Measurements from ENCODE around the gene GNG4.
"Not testable (repeated sequence)": the region's sequence is repeated elsewhere in the genome, so short reads cannot be mapped to it uniquely, and the experiment has no call there.

Gene GNG4

GRCh38 chr1:235582130-235582529 is 67.5 kb downstream of the GNG4 start:
- H3K9ac ChIP-seq (ENCODE audit: low read length in 2 of 2): no peak overlapping the region
- no peaks in the 10 kb centered on the region for H3K4me1 ChIP-seq (ENCODE audit: control insufficient read depth, insufficient read depth, low read length)
- H3K9me3 ChIP-seq (ENCODE audit: control insufficient read depth in 2 of 2, low read length in 2 of 2): no peaks in the 10 kb centered on the region
- no peak overlapping the region for H3K4me3 ChIP-seq (ENCODE audit: low read length in 2 of 2)
- no peak overlapping the region for H3K27ac ChIP-seq (ENCODE audit: low read length)
- peaks cover 0 to 2% of the 10 kb centered on the region in 2 donors for H3K27me3 ChIP-seq (ENCODE audit: control insufficient read depth in 1 of 2, insufficient read depth in 2 of 2, low read length in 2 of 2)
- no peaks in the 10 kb centered on the region for H3K36me3 ChIP-seq (ENCODE audit: control insufficient read depth in 2 of 2, insufficient read depth in 2 of 2, low read length in 2 of 2)

- Histone ChIP-seq H3K27me3 (ENCODE audit: control insufficient read depth in 1 of 2, insufficient read depth in 2 of 2, low read length in 2 of 2) (no peaks in the 10 kb centered on the region), H3K9ac (ENCODE audit: low read length in 2 of 2) (no peak overlapping the region), H3K4me3 (ENCODE audit: low read length in 2 of 2) (no peak overlapping the region), H3K9me3 (ENCODE audit: control insufficient read depth in 2 of 2, low read length in 2 of 2) (no peaks in the 10 kb centered on the region), H3K4me1 (ENCODE audit: control insufficient read depth, insufficient read depth, low read length) (no peaks in the 10 kb centered on the region), H3K36me3 (ENCODE audit: control insufficient read depth in 2 of 2, insufficient read depth in 2 of 2, low read length in 2 of 2) (no peaks in the 10 kb centered on the region), H3K27ac (ENCODE audit: low read length) (no peak overlapping the region)
Measured at GRCh38 chr1:235579891-235580290, 69.7 kb downstream of the GNG4 start.

GRCh38 chr1:235575597-235575996 is 74.0 kb downstream of the GNG4 start:
- Histone ChIP-seq H3K9ac (ENCODE audit: low read length in 2 of 2) (no peak overlapping the region), H3K27me3 (ENCODE audit: control insufficient read depth in 1 of 2, insufficient read depth in 2 of 2, low read length in 2 of 2) (no peaks in the 10 kb centered on the region), H3K4me1 (ENCODE audit: control insufficient read depth, insufficient read depth, low read length) (no peaks in the 10 kb centered on the region), H3K9me3 (ENCODE audit: control insufficient read depth in 2 of 2, low read length in 2 of 2) (no peaks in the 10 kb centered on the region), H3K36me3 (ENCODE audit: control insufficient read depth in 2 of 2, insufficient read depth in 2 of 2, low read length in 2 of 2) (no peaks in the 10 kb centered on the region), H3K27ac (ENCODE audit: low read length) (no peak overlapping the region), H3K4me3 (ENCODE audit: low read length in 2 of 2) (no peak overlapping the region)

DNA sequence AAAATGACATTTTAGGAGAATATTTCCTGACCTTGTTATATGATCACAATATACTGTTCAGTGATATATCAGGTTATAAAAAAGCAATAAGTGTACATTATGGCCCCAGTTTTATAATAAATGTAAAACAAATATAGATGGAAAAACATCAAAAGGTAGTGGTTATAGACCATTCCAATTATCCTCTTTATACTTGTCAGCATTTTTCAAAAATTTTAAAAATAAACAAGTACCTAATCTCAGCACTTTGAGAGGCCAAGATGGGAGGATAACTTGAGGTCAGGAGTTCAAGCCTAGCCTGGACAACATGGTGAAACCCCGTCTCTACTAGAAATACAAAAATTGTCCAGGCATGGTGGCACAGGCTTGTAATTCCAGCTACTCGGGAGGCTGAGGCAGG is 75.7 kb downstream of the GNG4 start:
- Histone ChIP-seq H3K36me3 (ENCODE audit: control insufficient read depth in 2 of 2, insufficient read depth in 2 of 2, low read length in 2 of 2) (no peaks in the 10 kb centered on the region), H3K9ac (ENCODE audit: low read length in 2 of 2) (no peak overlapping the region), H3K4me3 (ENCODE audit: low read length in 2 of 2) (no peak overlapping the region), H3K9me3 (ENCODE audit: control insufficient read depth in 2 of 2, low read length in 2 of 2) (no peaks in the 10 kb centered on the region), H3K4me1 (ENCODE audit: control insufficient read depth, insufficient read depth, low read length) (no peaks in the 10 kb centered on the region), H3K27me3 (ENCODE audit: control insufficient read depth in 1 of 2, insufficient read depth in 2 of 2, low read length in 2 of 2) (no peaks in the 10 kb centered on the region), H3K27ac (ENCODE audit: low read length) (no peak overlapping the region)

DNA sequence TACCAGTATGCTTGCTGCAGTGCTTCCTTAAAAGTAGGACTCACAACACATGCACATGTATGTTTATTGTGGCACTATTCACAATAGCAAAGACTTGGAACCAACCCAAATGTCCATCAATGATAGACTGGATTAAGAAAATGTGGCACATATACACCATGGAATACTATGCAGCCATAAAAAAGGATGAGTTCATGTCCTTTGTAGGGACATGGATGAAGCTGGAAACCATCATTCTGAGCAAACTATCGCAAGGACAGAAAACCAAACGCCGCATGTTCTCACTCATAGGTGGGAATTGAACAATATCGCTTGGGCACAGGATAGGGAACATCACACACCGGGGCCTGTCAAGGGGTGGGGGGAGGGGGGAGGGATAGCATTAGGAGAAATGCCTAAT is 76.6 kb downstream of the GNG4 start:
- not testable (repeated sequence) for H3K4me3 ChIP-seq (ENCODE audit: low read length in 2 of 2); H3K9ac ChIP-seq (ENCODE audit: low read length in 2 of 2); H3K4me1 ChIP-seq (ENCODE audit: control insufficient read depth, insufficient read depth, low read length); H3K9me3 ChIP-seq (ENCODE audit: control insufficient read depth in 2 of 2, low read length in 2 of 2); H3K27me3 ChIP-seq (ENCODE audit: control insufficient read depth in 1 of 2, insufficient read depth in 2 of 2, low read length in 2 of 2); H3K36me3 ChIP-seq (ENCODE audit: control insufficient read depth in 2 of 2, insufficient read depth in 2 of 2, low read length in 2 of 2); H3K27ac ChIP-seq (ENCODE audit: low read length)

DNA sequence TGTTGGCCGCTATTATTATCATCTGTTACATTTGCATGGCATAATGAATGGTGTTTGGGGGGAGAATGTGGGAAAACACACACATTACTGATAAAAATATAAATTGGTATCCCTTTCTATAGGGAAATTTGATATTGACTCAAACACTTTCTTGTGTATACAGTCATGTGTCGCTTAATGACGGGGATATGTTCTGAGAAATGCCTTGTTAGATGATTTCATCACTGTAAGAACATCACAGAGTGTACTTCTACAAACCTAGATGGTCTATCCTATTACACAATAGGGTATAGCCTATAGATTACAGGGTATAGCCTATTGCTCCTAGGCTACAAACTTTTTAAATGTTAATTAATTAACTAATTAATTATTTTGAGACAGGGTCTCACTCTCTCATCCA is 78.1 kb downstream of the GNG4 start:
- Histone ChIP-seq H3K27ac (ENCODE audit: low read length) (no peak overlapping the region), H3K27me3 (ENCODE audit: control insufficient read depth in 1 of 2, insufficient read depth in 2 of 2, low read length in 2 of 2) (no peaks in the 10 kb centered on the region), H3K36me3 (ENCODE audit: control insufficient read depth in 2 of 2, insufficient read depth in 2 of 2, low read length in 2 of 2) (no peaks in the 10 kb centered on the region)

GRCh38 chr1:235567812-235568503 is 81.6 kb downstream of the GNG4 start:
- Histone ChIP-seq H3K27me3 (ENCODE audit: control insufficient read depth in 1 of 2, insufficient read depth in 2 of 2, low read length in 2 of 2) (no peaks in the 10 kb centered on the region), H3K4me3 (ENCODE audit: low read length in 2 of 2) (no peak overlapping the region), H3K4me1 (ENCODE audit: control insufficient read depth, insufficient read depth, low read length) (no peaks in the 10 kb centered on the region), H3K27ac (ENCODE audit: low read length) (no peak overlapping the region), H3K9ac (ENCODE audit: low read length in 2 of 2) (no peak overlapping the region), H3K36me3 (ENCODE audit: control insufficient read depth in 2 of 2, insufficient read depth in 2 of 2, low read length in 2 of 2) (no peaks in the 10 kb centered on the region), H3K9me3 (ENCODE audit: control insufficient read depth in 2 of 2, low read length in 2 of 2) (peaks cover 0 to 2% of the 10 kb centered on the region in 2 donors)

More for the DNA sequence above, 78.1 kb downstream of the GNG4 start:
- Histone ChIP-seq H3K4me3 (ENCODE audit: low read length in 2 of 2) (no peak overlapping the region), H3K9ac (ENCODE audit: low read length in 2 of 2) (no peak overlapping the region), H3K4me1 (ENCODE audit: control insufficient read depth, insufficient read depth, low read length) (no peaks in the 10 kb centered on the region), H3K9me3 (ENCODE audit: control insufficient read depth in 2 of 2, low read length in 2 of 2) (no peaks in the 10 kb centered on the region)

DNA sequence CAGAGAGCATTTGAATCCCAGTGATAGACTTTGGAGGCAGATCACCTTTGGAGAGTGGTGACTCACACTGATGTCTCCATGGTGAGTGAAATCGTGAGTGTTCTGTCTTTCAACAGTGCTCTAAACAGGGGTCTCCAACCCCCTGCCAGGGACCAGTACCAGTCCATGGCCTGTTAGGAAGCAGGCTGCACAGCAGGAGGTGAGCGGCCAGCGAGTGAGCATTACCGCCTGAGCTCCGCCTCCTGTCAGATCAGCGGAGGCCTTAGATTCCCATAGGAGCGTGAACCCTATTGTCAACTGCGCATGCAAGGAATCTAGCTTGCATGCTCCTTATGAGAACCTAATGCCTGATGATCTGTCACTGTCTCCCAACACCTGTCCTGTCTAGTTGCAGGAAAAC is 83.5 kb downstream of the GNG4 start:
- Histone ChIP-seq H3K9me3 (ENCODE audit: control insufficient read depth in 2 of 2, low read length in 2 of 2) (peaks cover 0 to 2% of the 10 kb centered on the region in 2 donors), H3K9ac (ENCODE audit: low read length in 2 of 2) (no peak overlapping the region), H3K4me1 (ENCODE audit: control insufficient read depth, insufficient read depth, low read length) (no peaks in the 10 kb centered on the region), H3K27ac (ENCODE audit: low read length) (no peak overlapping the region), H3K36me3 (ENCODE audit: control insufficient read depth in 2 of 2, insufficient read depth in 2 of 2, low read length in 2 of 2) (no peaks in the 10 kb centered on the region), H3K27me3 (ENCODE audit: control insufficient read depth in 1 of 2, insufficient read depth in 2 of 2, low read length in 2 of 2) (no peaks in the 10 kb centered on the region), H3K4me3 (ENCODE audit: low read length in 2 of 2) (no peak overlapping the region)

GRCh38 chr1:235563513-235564061 is 86.0 kb downstream of the GNG4 start:
- Histone ChIP-seq H3K36me3 (ENCODE audit: control insufficient read depth in 2 of 2, insufficient read depth in 2 of 2, low read length in 2 of 2) (no peaks in the 10 kb centered on the region), H3K27me3 (ENCODE audit: control insufficient read depth in 1 of 2, insufficient read depth in 2 of 2, low read length in 2 of 2) (no peaks in the 10 kb centered on the region), H3K4me3 (ENCODE audit: low read length in 2 of 2) (no peak overlapping the region), H3K9me3 (ENCODE audit: control insufficient read depth in 2 of 2, low read length in 2 of 2) (peaks cover 0 to 2% of the 10 kb centered on the region in 2 donors), H3K9ac (ENCODE audit: low read length in 2 of 2) (no peak overlapping the region), H3K27ac (ENCODE audit: low read length) (no peak overlapping the region), H3K4me1 (ENCODE audit: control insufficient read depth, insufficient read depth, low read length) (no peaks in the 10 kb centered on the region)

- H3K27me3 ChIP-seq (ENCODE audit: control insufficient read depth in 1 of 2, insufficient read depth in 2 of 2, low read length in 2 of 2): no peaks in the 10 kb centered on the region
- H3K4me1 ChIP-seq (ENCODE audit: control insufficient read depth, insufficient read depth, low read length): no peaks in the 10 kb centered on the region
Measured at GRCh38 chr1:235562589-235562988, 87.0 kb downstream of the GNG4 start.

DNA sequence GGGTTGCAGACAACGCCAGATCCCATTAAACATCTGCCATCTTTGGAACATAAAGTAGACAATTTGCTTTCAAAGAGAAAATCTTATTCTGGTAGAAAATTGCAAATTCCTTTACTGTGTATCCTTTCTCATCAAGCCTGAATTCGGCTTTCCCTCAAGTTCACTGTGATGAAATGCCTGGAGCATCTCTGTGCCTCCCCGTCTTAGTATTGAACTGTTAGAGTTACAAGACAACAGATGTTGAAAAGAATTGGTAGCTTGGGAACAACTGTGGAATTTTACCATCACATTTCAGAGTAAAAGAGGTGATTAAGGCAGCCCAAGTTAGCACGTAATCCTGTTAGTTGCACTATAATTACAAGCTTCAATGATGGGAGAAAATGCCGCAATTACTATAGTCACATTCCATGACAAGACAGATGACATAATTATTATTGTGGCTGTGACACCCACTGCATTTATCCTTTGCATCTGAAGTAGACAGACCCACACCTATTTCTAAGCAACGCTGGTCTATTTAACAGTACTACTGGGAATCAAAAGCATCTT is 90.9 kb downstream of the GNG4 start:
- H3K27ac ChIP-seq (ENCODE audit: low read length): no peak overlapping the region
- H3K9me3 ChIP-seq (ENCODE audit: control insufficient read depth in 2 of 2, low read length in 2 of 2): peaks cover 0 to under 1% of the 10 kb centered on the region in 2 donors
- H3K36me3 ChIP-seq (ENCODE audit: control insufficient read depth in 2 of 2, insufficient read depth in 2 of 2, low read length in 2 of 2): no peaks in the 10 kb centered on the region
- no peak overlapping the region for H3K9ac ChIP-seq (ENCODE audit: low read length in 2 of 2)
- H3K4me3 ChIP-seq (ENCODE audit: low read length in 2 of 2): no peak overlapping the region
- no peaks in the 10 kb centered on the region for H3K4me1 ChIP-seq (ENCODE audit: control insufficient read depth, insufficient read depth, low read length)
- H3K27me3 ChIP-seq (ENCODE audit: control insufficient read depth in 1 of 2, insufficient read depth in 2 of 2, low read length in 2 of 2): no peaks in the 10 kb centered on the region

More at GRCh38 chr1:235562589-235562988, 87.0 kb downstream of the GNG4 start:
- Histone ChIP-seq H3K4me3 (ENCODE audit: low read length in 2 of 2) (no peak overlapping the region), H3K36me3 (ENCODE audit: control insufficient read depth in 2 of 2, insufficient read depth in 2 of 2, low read length in 2 of 2) (no peaks in the 10 kb centered on the region), H3K27ac (ENCODE audit: low read length) (no peak overlapping the region), H3K9ac (ENCODE audit: low read length in 2 of 2) (no peak overlapping the region), H3K9me3 (ENCODE audit: control insufficient read depth in 2 of 2, low read length in 2 of 2) (peaks cover 0 to 2% of the 10 kb centered on the region in 2 donors)

Measured in stomach smooth muscle (tissue), 2 donors.